Panc1 (cell line): Measurements from ENCODE around the gene SMG6.

Experiments
- POLR2AphosphoS5 ChIP-seq: IDR thresholded peaks from 2 replicates; pipeline ENCODE4 v1.6.1; 2012; ENCODE audit warnings: mild to moderate bottlenecking, low read depth, low read length, moderate library complexity
- TF ChIP-seq, protein P1 (sequence below): fragments of 450-650 bp; IDR thresholded peaks from 2 replicates; pipeline ENCODE4 v1.5.1; 2017; ENCODE audit warnings: mild to moderate bottlenecking

GRCh38 chr17:2186937-2187336 lies 116.6 kb downstream of the SMG6 start:
- TF ChIP-seq POLR2AphosphoS5: no peak
- TF ChIP-seq, protein P1, sequence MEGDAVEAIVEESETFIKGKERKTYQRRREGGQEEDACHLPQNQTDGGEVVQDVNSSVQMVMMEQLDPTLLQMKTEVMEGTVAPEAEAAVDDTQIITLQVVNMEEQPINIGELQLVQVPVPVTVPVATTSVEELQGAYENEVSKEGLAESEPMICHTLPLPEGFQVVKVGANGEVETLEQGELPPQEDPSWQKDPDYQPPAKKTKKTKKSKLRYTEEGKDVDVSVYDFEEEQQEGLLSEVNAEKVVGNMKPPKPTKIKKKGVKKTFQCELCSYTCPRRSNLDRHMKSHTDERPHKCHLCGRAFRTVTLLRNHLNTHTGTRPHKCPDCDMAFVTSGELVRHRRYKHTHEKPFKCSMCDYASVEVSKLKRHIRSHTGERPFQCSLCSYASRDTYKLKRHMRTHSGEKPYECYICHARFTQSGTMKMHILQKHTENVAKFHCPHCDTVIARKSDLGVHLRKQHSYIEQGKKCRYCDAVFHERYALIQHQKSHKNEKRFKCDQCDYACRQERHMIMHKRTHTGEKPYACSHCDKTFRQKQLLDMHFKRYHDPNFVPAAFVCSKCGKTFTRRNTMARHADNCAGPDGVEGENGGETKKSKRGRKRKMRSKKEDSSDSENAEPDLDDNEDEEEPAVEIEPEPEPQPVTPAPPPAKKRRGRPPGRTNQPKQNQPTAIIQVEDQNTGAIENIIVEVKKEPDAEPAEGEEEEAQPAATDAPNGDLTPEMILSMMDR: no peak
